Stimulated activated CD4-positive, alpha-beta T cell treated with anti-CD3 and anti-CD28 coated beads, Interleukin-2, amount 100 ng/mL, for 4 hours (primary cell): ENCODE measurements around the gene MROH2A.
"Not testable (repeated sequence)": the region's sequence is repeated elsewhere in the genome, so short reads cannot be mapped to it uniquely, and the experiment has no call there.

Experiments
- DNase-seq: peaks from one replicate; pipeline ENCODE4 v3.0.0-alpha.2; 2020; ENCODE audit warnings: low read depth

The MROH2A gene

GRCh38 chr2:233856184-233856583 is 78.1 kb downstream of the MROH2A start:
- no peak for DNase-seq

- DNase-seq = peak; percentile 9
These were observed 79.5 kb downstream of the MROH2A start for GRCh38 chr2:233857511-233858141.

- DNase-seq = no peak
These were observed 80.2 kb downstream of the MROH2A start for GRCh38 chr2:233858331-233858730.

- no peak for DNase-seq
These were observed 84.2 kb downstream of the MROH2A start for GRCh38 chr2:233862261-233862768.

GRCh38 chr2:233865838-233866237 is 87.7 kb downstream of the MROH2A start:
- no peak for DNase-seq

- DNase-seq = no peak
These were observed 88.3 kb downstream of the MROH2A start for GRCh38 chr2:233866479-233866878.

- DNase-seq = peak; percentile 36
These were observed 89.9 kb downstream of the MROH2A start, which contains the start of gene MSL3B for GRCh38 chr2:233867993-233868532. Gene MSL3B (minus strand): TSS chr2:233868386.

- DNase-seq = no peak
These were observed 93.3 kb downstream of the MROH2A start for GRCh38 chr2:233871432-233871831.

- not testable (repeated sequence) for DNase-seq
These were observed 94.0 kb downstream of the MROH2A start for GRCh38 chr2:233872125-233872524.

- no peak for DNase-seq
These were observed 104.2 kb downstream of the MROH2A start for GRCh38 chr2:233882353-233882752.
